Measurements from ENCODE around the gene JAM3.

Gene JAM3

GRCh38 chr11:134038897-134039470 lies 29.9 kb upstream of the JAM3 start:
- DNase-seq (ENCODE audit: extremely low read depth in 1 of 2, low read depth in 1 of 2): no peak

DNA sequence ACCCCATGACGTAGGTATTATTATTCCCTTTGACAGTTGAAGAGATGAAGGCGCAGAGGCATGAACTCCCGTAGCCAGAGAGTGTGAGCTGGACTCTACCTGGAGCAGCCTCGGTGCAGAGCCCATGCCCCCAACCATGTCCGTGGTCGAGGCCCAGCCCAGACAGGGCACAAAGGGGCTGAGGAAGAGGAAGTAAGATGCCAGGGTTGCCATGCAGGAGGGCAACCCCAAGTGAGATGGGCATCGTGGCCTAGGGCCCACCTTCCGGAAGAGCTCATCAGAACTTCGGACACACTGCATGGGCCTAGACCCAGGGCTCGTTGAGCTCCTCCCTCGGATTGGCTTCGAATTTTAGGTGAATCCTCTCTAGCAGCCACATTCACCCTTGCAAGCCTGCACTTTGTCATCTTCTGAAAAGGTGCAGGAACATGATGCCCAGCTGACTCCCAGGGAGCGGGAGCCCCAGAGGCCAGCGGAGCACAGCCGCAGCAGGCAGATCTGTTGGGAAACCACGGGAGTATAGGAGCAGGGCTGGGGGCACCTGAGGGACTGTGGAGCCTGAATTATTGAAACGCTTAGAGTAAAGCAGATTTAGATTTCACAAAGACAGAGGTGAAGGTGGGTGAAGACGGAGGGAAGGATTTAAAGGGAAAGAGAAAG lies 29.0 kb upstream of the JAM3 start:
- DNase-seq (ENCODE audit: extremely low read depth in 1 of 2, low read depth in 1 of 2): no peak

DNA sequence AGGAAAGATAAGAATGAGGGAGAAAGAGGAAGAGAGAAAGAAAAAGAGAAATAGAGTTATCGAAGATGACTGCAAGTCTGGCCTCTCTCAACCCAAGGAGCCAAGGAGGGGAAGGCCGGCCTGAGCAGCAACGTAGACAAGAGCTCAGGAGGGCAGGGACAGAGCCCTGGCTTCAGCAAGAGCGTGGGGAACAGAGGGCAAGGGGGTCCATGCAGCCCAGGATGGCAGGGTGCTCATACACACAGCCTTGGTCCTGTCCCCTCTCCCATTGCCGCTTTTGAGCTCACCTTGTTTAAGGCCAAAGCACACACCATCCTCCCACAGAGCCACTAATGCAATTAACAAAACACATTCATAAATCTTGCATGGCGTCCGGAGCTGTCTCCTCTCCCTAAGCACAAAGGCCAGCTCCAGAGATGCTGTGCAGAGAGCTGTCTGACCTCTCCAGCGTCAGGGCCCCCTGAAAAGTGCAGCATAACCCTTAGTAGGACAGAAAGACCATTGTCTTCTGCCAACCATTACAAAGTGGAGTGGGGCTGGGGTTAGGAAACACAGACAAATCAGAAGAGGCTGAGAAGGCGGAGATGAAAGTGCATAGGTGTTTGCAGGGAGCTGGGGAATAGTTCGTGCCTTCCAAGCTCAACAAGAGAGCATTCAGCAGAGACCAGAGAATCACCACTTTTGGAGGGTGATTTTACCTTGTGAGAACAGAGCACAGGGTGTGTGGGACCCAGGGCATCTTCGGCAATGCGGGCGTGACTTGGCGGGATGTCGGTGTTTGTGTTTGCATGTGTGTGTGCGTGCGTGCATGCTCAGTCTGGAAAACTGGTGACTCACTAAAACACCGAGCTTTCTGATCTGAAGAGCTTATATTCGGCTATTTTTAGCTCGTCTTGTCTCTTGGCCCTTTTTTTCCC lies 28.2 kb upstream of the JAM3 start:
- DNase-seq (ENCODE audit: extremely low read depth in 1 of 2, low read depth in 1 of 2): no peak

DNA sequence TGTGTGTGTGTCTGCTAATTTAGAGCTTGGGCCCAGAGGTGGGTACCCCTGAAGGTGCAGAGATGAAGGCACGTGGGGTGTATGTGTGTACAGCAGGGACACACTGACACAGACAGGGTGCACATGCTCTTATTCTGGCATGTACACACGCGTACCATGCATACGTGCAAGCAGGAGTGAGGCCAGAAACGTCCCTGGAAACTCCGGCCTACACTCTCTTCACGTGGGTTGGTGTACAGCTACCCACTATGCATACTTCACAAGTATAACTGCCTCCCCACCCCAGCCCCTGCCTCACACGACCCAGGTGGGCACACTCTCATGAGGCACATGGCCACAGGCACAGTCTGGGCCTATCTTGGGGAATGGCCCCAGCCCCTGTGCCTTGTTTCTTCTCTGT lies 27.5 kb upstream of the JAM3 start:
- DNase-seq (ENCODE audit: extremely low read depth in 1 of 2, low read depth in 1 of 2): no peak

DNA sequence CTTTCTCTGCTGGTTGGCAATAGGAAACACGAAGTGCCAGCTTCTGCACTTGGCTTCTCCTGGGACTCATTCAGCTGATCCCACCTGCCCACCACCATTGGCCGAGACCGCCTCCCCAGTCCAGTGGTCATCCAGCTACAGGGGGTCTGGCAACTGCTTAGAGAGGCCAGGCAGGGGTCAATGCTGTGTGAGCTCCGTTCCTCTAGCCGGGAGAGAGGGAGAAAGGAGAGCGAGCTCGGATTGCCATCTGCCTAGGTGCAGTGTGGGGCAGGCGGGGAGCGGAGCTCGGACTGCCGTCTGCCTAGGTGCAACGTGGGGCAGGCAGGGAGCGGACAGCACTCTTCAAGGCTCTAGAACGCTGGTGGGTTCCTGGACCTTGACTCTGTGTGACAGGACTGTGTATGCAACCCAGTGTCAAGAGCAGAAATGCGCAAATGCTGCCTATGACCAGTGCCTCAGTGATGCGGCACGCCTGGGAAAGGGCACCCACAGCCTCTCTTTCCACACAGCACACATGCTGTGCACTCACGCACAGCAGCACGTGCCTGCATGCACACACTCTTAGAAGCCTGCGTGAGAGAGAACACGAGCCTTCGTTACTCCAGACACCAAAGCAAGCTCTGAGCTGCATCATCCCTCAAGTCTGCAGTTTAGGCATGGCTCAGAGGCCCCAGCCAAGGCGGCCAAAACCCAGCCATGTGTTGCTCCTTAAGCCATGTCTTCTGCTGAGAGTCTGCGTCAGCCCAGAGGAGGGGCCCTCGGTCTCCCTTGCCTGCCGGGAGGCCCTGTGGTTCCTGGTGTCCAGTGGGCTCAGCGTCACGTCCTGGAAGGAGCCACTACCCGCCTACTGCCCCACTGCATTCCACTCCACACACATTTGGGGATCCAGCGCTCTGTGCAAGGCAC lies 26.8 kb upstream of the JAM3 start:
- no peak for DNase-seq (ENCODE audit: extremely low read depth in 1 of 2, low read depth in 1 of 2)

GRCh38 chr11:134043821-134044420 lies 25.0 kb upstream of the JAM3 start:
- DNase-seq (ENCODE audit: extremely low read depth in 1 of 2, low read depth in 1 of 2): no peak

DNA sequence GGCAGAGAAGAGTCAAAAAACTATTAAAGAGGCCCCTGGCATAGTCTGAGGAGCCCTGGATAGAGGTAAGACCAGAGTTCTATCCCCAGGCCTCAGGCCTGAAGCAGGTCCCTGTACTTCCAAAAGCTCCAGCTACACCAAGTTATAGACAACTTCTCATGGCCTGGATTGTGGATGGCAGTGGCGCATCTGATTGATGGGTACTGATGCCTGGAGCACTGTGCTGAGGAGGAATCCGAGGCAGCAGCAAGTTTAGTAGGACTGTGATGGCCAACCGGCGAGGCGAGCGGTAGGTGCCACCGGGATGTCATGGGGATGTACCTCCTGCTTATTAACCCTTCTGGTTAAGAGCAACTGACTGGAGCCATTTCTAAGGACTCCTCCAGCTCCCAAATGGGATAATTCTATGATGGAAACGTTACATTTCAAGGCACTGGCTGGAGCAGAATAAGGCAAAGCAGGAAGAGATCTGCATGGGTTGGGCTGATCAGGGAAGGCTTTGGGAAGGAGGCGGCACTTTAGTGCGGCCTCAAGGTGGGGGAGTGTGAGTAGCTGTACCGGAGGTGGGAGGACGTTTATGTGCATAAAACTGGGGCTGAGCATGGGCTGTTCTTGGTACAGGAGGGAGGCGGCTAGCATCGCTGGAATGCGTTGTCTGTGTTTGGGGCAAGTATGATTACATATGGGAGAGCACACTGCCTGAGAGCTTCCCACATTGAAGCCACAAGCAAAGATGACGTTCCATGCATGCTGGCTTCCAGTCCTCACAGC lies 24.2 kb upstream of the JAM3 start:
- DNase-seq (ENCODE audit: extremely low read depth in 1 of 2, low read depth in 1 of 2): no peak

DNA sequence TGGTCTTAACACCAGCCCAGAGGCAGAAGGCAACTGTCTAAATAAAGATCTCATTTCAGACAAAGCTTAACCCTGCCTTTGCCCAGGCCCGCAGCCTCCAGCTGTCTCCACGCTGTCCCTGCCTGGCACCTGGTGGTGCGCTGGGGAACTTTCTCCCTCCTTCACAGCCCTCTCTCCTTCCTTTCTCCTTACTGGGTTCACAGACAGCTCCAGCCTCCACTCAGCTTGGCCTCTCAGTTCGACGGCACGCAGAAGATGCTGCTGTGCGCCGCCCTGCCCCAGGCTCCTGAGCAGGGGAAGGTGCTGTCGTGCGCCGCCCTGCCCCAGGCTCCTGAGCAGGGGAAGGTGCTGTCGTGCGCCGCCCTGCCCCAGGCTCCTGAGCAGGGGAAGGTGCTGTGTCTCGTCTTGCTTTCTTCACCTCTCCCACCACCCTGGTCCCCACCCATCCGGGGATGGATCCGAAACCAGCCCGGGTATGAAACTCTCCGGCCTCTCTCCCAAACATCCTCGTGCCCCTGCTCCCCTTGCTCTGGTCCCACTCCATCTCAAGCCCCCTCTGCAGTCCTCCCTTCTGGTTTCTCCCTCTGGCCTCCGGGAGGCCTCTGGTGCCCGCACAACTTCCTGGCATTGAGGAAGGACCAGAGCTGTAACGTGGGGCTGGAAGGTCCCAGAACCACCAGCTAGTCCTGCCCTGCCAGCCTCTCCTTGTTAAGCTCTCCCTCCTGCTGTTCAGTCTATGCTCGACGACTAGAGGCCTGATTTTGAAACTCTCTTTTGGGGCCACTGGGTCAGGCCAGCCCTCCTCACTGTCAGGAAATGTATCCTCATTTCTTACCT lies 22.9 kb upstream of the JAM3 start:
- no peak for DNase-seq (ENCODE audit: extremely low read depth in 1 of 2, low read depth in 1 of 2)

- DNase-seq (ENCODE audit: extremely low read depth in 1 of 2, low read depth in 1 of 2): no peak
These were observed 22.0 kb upstream of the JAM3 start for GRCh38 chr11:134046681-134047449.

- DNase-seq (ENCODE audit: extremely low read depth in 1 of 2, low read depth in 1 of 2): no peak
These were observed 21.3 kb upstream of the JAM3 start for GRCh38 chr11:134047586-134047999.

DNA sequence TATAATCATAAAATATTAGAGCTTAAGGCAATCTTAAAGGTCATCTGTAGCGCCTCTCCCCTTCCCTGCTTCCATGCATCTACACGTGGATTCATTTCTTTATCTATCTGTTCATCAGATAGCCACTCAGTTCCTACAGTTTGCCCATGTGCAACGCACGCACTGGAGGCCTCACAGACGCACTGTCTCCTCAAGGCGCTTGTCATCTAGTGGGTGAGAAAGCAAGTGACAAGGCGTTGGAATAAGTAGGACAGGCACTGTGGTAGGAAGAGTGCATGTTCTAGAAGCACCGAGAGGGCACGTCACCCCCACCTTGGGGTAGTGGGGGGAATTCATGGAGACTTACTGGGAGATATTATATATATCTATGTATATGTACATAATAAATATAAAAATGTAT lies 20.8 kb upstream of the JAM3 start:
- DNase-seq (ENCODE audit: extremely low read depth in 1 of 2, low read depth in 1 of 2): no peak

DNA sequence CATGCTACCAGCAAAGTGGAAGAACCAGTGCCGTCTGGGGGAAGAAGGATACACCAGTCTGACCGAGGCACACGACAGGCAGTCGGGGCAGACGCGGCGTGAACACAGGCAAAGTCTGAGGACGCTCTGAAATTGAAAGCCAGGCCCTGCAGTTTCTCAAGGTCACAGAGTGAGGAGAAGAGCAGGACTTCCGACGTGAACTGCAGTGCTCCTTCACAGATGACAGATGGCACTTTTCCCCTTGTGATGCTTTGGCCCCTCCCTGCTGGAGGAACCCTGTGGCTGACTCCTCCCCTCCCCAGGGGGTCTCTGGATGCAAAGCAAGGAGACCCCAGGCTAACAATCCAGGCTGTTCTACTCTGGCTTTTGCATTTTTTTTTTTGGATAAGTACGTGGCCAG lies 19.6 kb upstream of the JAM3 start:
- DNase-seq (ENCODE audit: extremely low read depth in 1 of 2, low read depth in 1 of 2): no peak

DNA sequence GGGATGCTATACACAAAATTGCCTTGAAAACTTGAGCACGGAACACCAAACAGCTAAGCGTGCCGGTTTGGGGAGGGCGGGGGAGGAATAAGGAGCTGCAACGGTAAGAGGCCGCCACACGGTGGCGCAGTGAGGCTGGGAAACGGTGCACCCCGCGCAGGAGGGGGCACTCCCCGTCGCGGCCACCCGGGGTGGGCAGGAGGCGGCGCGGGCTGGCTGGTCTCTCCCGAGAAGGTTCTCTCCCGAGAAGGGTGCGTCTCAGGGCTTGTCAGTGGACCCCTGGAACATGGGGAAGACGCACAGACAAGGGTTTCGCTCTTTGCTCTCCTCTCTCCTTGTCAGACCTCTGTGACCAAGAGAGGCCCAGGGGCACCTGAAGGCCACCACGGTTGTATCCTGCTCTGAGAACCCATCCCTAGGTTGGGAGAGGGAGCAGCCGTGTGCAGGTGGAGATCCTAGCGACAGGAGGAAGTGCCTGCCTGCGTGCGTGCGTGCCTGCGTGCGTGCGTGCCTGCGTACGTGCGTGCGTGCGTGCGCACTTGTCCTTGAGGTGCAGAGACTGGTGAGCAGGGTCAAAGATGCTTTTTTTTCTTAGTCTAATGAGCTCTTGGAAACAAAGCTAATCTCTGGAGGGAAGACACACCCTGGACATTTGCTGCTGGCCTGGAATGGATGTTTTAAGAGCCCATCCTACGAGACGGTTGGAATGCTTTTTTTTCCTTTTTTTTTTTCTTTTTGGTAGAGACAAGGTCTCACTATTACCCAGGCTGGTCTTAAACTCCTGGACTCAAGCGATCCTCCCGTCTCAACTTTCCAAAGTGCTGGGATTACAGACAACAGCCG lies 18.1 kb upstream of the JAM3 start:
- DNase-seq (ENCODE audit: extremely low read depth in 1 of 2, low read depth in 1 of 2): peak in 1 of 2 donors; percentile 48

DNA sequence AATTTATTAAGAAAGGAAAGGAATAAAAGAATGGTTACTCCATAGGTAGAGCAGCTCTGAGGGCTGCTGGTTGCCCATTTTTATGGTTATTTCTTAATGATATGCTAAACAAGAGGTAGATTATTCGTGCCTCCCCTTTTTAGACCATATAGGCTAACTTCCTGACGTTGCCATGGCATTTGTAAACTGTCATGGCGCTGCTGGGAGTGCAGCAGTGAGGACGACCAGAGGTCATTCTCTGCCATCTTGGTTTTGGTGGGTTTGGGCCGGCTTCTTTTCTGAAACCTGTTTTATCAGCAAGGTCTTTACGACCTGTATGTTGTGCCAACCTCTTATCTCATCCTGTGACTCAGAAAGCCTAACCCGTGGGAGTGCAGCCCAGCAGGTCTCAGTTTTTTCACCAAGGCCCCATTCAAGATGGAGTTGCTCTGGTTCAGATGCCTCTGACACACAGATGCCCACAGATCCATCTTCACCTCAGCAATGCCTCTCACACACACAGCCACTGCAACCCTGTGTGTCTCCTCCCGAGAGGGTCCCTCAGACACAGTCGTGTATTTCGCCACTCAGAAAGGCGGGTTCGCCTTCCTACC lies 16.4 kb upstream of the JAM3 start:
- DNase-seq (ENCODE audit: extremely low read depth in 1 of 2, low read depth in 1 of 2): no peak

GRCh38 chr11:134052988-134053945 lies 15.6 kb upstream of the JAM3 start:
- DNase-seq (ENCODE audit: extremely low read depth in 1 of 2, low read depth in 1 of 2): no peak

GRCh38 chr11:134055029-134055428 lies 13.8 kb upstream of the JAM3 start:
- no peak for DNase-seq (ENCODE audit: extremely low read depth in 1 of 2, low read depth in 1 of 2)

Measured in stimulated activated CD8-positive, alpha-beta memory T cell treated with anti-CD3 and anti-CD28 coated beads, Interleukin-7, amount 100 ng/mL, for 48 hours (primary cell).